Measurements from ENCODE around the gene TBL1Y.

The TBL1Y gene

DNA sequence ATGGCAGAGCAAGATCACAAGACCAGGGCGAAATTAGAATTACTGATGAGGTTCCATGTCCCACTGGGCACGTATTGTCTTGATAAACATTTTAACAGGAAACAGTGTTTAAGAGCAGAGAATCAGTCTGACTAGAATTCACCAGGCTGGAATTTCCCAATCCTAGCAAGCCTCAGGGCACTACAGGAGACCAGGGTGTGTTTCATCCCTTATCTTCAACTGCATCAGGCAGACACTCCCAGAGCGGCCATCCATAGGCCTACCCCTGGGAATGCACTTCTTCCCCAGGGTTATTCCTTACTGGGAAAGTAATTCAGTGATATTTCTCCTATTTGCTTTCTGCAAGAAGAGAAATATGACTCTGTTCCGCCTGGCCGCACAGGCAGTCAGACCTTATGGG, 205.4 kb downstream of the TBL1Y start:
- Histone ChIP-seq H4K20me1 (no peaks in the 10 kb centered on the region), H3K9ac (no peak overlapping the region), H3K36me3 (no peaks in the 10 kb centered on the region), H3K27ac (no peak overlapping the region), H3K4me3 (no peak overlapping the region), H3K27me3 (no peaks in the 10 kb centered on the region), H3K4me1 (no peaks in the 10 kb centered on the region), H3K4me2 (no peak overlapping the region), H3K9me3 (no peaks in the 10 kb centered on the region)
- TF ChIP-seq Cebpa-rat (IDR thresholded peaks at IDR 0.05): no peak

DNA sequence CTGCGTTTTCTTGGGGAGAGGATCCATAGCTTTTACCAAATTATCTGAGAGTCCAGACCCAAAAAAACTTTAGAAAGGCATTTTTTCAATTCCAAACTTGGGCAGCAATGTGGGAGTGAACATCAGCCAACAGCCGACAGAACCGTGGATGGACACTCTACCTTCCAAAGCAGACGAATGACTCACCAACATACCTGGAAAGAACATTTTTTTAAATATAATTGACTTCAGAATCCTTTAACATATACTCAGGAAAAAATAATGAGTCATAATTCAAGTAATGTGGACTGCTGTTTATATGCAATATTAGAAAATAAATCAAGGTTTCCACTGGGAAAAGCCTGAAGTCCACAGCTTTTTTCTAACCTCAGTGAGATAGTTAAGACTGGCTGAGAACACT, 211.7 kb downstream of the TBL1Y start:
- Histone ChIP-seq H3K9me3 (no peaks in the 10 kb centered on the region), H3K4me3 (no peak overlapping the region), H3K4me2 (no peak overlapping the region), H4K20me1 (no peaks in the 10 kb centered on the region), H3K36me3 (no peaks in the 10 kb centered on the region), H3K27ac (no peak overlapping the region), H3K4me1 (no peaks in the 10 kb centered on the region), H3K27me3 (no peaks in the 10 kb centered on the region), H3K9ac (no peak overlapping the region)
- no peak for TF ChIP-seq Cebpa-rat (IDR thresholded peaks at IDR 0.05)

DNA sequence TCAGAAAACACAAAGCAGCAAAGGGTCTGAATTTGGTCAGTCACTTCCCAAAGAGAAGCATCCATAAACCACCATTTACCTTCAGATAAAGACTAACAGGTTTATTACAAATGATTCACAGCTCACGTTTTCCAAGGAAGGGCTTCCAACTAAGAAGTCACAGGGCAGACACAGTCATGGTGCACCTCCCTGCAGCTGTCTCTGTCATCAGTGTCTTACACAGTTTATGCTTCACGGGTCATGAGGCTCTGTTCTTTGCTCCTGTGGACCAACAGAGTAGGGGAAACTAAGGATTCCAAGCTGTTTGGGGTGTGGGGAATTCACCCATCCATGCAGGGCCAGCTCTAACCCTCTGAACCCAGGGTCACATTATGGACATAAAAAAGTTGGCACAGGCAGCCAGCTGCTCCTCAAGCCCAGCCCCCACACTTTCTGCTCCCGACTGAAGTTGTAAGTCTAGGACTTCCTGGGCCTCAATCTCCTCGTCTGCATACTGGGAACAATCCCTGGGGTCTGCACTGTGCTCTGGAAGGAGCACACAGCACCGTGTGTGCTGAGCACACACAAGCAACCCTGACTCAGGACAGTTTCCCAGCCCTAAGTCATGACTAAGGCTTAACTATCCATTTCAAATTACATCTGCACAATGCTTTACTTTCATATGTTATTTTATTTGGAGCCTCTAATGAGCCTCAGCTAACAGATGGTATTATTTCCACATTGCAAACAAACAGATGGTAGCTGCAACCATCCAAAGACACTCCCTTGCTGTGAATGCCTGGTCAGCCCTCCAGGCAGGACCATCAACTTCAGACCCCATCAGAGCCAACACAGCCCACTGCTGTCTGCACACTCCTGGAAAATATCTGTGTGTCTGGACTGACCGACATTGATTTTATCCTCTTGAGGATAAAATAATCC, 214.9 kb downstream of the TBL1Y start:
- Histone ChIP-seq H3K27me3 (no peaks in the 10 kb centered on the region), H4K20me1 (no peaks in the 10 kb centered on the region), H3K4me3 (no peak overlapping the region), H3K36me3 (no peaks in the 10 kb centered on the region), H3K4me2 (no peak overlapping the region), H3K9ac (no peak overlapping the region), H3K27ac (no peak overlapping the region), H3K9me3 (no peaks in the 10 kb centered on the region), H3K4me1 (no peaks in the 10 kb centered on the region)
- TF ChIP-seq Cebpa-rat (IDR thresholded peaks at IDR 0.05): no peak

DNA sequence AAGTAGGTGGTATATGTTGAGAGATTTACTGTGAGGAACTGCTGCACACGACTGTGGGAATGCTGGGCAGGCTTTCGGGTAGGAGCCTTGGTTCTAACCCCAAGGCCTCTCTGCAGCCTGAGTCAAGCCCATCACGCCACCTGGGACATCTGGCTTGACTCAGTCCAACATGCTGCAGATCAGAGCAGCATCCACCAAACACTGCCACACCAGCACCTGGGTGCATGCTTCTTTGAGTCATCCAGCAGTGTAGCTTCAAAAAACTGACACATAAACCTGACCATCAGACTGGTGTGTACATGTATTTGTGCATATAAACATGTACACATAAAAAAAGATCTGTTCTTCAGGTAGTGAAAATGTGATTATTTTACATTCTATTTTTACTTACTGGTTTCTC, 217.7 kb downstream of the TBL1Y start:
- Histone ChIP-seq H3K27me3 (no peaks in the 10 kb centered on the region), H3K9ac (no peak overlapping the region), H3K36me3 (no peaks in the 10 kb centered on the region), H3K4me1 (no peaks in the 10 kb centered on the region), H3K27ac (no peak overlapping the region), H4K20me1 (no peaks in the 10 kb centered on the region), H3K4me3 (no peak overlapping the region), H3K4me2 (no peak overlapping the region), H3K9me3 (no peaks in the 10 kb centered on the region)
- TF ChIP-seq Cebpa-rat (IDR thresholded peaks at IDR 0.05): no peak
